HL-60 (cell line): ENCODE results near the gene COTL1.

Source experiments
- GABPA ChIP-seq: IDR thresholded peaks from 2 replicates; pipeline ENCODE4 v1.6.1; 2012; ENCODE audit warnings: low read depth
- POLR2AphosphoS5 ChIP-seq: IDR thresholded peaks from 2 replicates; pipeline ENCODE4 v1.6.1; 2012; ENCODE audit warnings: low read depth
- REST ChIP-seq: IDR thresholded peaks from 2 replicates; pipeline ENCODE4 v1.6.1; 2012; ENCODE audit warnings: low read depth; ENCODE audit not compliant: insufficient replicate concordance
- TF ChIP-seq, protein P1 (sequence below): IDR thresholded peaks from one replicate; pipeline ENCODE4 v1.5.1; 2011; ENCODE audit warnings: low read length, control low read depth, inconsistent platforms; ENCODE audit not compliant: insufficient read depth

DNA sequence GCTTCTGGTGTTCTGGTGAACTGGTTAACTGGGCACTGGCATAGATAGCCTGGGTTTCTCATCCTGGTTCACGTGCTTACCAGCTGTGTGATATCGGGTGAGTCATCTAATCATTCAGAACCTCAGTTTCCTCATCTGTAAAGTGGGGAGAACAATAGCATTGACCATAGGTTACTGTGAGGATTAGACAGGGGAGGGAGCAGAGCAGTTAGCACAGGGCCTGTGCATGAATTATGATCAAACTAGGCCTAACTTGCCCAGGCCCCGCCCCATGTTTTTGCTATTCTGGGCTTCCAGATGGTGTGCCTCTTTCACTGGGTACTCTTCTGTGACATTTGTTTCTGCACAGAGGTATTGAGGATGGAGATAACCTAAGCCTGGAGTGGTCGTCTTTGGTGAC, 25.8 kb upstream of the COTL1 start:
- TF ChIP-seq, protein P1, sequence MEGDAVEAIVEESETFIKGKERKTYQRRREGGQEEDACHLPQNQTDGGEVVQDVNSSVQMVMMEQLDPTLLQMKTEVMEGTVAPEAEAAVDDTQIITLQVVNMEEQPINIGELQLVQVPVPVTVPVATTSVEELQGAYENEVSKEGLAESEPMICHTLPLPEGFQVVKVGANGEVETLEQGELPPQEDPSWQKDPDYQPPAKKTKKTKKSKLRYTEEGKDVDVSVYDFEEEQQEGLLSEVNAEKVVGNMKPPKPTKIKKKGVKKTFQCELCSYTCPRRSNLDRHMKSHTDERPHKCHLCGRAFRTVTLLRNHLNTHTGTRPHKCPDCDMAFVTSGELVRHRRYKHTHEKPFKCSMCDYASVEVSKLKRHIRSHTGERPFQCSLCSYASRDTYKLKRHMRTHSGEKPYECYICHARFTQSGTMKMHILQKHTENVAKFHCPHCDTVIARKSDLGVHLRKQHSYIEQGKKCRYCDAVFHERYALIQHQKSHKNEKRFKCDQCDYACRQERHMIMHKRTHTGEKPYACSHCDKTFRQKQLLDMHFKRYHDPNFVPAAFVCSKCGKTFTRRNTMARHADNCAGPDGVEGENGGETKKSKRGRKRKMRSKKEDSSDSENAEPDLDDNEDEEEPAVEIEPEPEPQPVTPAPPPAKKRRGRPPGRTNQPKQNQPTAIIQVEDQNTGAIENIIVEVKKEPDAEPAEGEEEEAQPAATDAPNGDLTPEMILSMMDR: no peak
- no peak for TF ChIP-seq POLR2AphosphoS5
- no peak for TF ChIP-seq REST
- no peak for TF ChIP-seq GABPA
